HG02870 (cell line): ENCODE results near the gene ZSCAN20.

Experiments
- ATAC-seq: cut with Tn5 transposase; IDR thresholded peaks from one replicate; pipeline ENCODE4 v1.9.1; 2021; ENCODE audit warnings: mild to moderate bottlenecking, moderate library complexity; ENCODE audit not compliant: unreplicated experiment

The ZSCAN20 gene

DNA sequence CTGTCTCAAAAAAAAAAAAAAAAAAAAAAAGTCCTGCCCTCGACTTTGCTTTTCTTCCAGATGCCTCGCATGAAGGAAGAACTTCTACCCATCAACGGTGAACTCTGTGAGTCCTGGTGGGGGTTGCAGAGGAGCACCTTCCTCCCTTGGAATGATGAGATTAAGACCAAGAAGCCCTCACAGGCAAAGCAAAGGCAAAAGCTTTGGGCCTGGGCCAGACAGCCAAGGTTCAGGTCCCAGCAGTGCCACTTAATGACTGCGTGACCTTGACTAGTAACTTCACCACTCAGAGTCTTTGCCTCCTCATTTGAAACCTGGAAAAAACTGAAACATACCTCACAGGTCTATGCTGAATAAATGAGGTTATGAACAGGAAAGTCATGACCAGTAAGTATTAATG, 55.5 kb downstream of the ZSCAN20 start:
- no peak for ATAC-seq

DNA sequence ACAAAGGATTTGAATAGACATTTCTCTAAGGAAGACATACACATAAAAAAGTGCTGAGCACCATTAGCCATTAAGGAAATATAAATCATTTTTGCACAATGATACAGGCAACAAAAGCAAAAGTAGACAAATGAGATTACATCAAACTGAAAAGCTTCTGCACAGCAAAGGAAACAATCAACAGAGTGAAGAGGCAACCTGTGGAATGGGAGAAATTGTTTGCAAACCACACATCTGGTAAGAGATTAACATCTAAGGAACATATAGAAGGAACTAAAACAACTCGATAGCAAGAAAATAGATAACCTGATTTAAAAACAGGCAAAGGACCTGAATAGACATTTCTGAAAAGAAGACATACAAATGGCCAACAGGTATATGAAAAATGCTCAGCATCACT, 57.5 kb downstream of the ZSCAN20 start:
- ATAC-seq: no peak

DNA sequence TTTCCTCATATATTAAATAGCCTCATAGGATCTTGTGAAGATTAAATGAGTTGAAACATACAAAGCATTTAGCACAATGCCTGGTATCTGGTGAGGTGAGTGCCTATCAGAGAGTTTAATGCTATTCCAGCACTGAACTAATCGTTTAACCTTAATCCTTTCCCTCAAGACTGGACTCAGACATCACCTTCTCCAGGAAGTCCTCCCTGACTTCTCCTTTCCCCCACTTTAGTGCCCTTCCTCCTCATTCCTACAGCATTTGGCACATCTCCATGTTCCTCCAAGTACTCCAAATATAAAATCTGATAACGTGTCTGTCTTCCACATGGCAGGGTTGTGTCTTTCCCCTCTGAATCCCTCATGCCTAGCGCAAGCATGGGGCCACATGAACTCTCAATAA, 59.8 kb downstream of the ZSCAN20 start:
- no peak for ATAC-seq

DNA sequence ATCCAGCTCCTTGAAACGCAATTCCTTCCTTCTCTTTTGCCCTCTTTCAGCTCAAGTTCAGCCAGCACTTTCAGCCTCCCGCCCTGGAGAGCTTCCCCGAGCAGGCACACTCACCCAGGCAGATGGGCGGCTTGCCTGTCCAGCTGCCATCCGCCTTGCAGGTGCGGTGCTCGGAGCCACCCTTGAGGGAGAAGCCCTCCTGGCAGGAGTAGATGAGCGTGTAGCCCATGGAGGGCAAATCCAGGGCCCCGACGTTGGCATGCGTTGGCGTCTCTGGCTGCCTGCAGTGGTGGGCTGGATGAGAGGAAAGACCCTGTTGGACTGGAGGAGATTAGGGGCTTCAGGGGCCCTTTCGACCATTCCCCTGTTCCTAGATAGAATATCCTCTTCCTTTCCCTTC, 60.5 kb downstream of the ZSCAN20 start:
- ATAC-seq: no peak

DNA sequence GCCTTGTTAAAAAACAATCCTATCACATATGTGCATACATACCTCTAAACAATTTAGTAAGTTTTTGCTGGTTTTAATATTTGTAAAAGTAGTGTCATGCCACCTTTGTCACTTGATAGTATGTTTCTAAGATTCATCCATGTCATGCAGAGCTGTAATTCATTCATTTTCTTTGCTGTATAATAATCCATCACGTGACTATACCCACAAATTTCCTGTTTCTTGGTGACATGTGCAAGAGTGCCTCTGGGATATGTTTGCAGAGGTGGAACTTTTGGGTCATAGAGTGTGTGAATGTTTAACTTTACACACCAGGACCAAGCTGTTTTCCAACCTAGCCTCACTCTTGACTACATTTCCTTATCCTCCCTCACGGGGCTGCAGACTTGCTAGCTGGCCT, 62.9 kb downstream of the ZSCAN20 start:
- no peak for ATAC-seq

DNA sequence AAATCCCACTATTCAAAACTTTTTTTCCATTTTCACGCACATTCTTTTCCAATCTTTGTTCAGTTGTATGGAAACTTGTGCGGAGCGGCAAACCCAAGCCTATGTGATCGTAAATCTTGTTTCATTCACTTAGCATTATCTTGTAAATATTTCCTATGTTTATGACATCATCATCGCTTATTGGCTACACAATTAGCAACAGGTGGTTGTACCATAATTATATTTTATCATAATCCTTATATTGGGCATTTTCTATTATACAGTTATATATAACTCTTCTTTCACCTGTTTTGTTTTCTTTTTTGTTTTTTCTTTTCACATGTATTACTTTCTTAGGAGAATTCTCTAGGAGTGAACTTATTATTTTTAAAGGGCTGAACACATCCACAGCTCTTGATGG, 65.4 kb downstream of the ZSCAN20 start:
- no peak for ATAC-seq

DNA sequence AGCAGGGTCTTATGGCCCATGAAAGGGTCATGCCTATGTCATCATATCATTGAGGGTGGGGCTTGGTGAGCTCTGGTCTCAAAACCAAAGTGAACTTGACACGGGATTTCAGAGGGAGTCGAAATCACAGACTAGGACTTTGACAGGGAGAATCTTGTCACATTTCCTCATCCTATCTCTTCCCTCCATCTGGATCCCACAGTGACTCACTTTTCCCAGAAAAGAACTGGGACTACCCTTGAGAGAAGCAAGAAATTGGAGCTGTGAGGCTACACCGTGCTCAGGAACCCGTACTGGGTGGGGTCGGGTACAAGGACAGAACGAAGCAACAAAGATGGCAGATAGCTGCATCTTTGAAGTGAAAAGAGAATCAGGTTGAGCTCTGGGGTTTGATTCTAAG, 69.5 kb downstream of the ZSCAN20 start:
- no peak for ATAC-seq
